Measurements from ENCODE around the gene MRPL55. TPM values are rescaled to one million over a fixed set of nuclear protein-coding genes. Genes with fewer than 3 reads are reported as not detected.

MRPL55 gene
- total RNA-seq, 5 donors from 2014 or later (not counting 1 experiment from before 2014, with no cell fraction given) = 49.7 to 63.5 (median 55.9) TPM

- CTCF ChIA-PET = no interaction called here
- Histone ChIP-seq H3K36me3 (ENCODE audit: control insufficient read depth in 2 of 2, extremely low read depth in 1 of 2, insufficient read depth in 1 of 2, low read length in 1 of 2) (peaks cover 0 to 36% of the 10 kb centered on the region in 2 donors), H3K27ac (ENCODE audit: low read length) (no peak overlapping the region), H3K9me3 (no peaks in the 10 kb centered on the region), H3K4me3 (ENCODE audit: control insufficient read depth in 1 of 2, extremely low read depth in 1 of 2, low read length in 1 of 2) (no peak overlapping the region), H3K27me3 (replicated peaks in 1 of 2; ENCODE audit: control insufficient read depth in 2 of 2, extremely low read depth in 1 of 2, insufficient read depth in 2 of 2, low read length in 1 of 2) (peaks cover 0 to 6% of the 10 kb centered on the region in 2 experiments), H3K4me1 (ENCODE audit: control insufficient read depth in 1 of 2, extremely low read depth in 1 of 2, insufficient read depth in 2 of 2, low read length in 2 of 2) (peaks cover 7 to 35% of the 10 kb centered on the region in 2 experiments)
- H3K9me3 Mint-ChIP-seq = no peaks in the 10 kb centered on the region
- DNase-seq (peak in 1 of 35 experiments; percentile 2), ATAC-seq (replicated peaks in 1 of 4) (peak in 2 of 4 experiments; percentile 11 to 13)
- H3K27ac Mint-ChIP-seq = no peak overlapping the region
- peaks cover 10 to 17% (median 12%) of the 10 kb centered on the region in 3 donors for H3K4me1 Mint-ChIP-seq
- WGBS (ENCODE audit: insufficient coverage) = 88% methylated on average over 8 of the region's 12 CpGs
- H3K4me3 Mint-ChIP-seq = no peak overlapping the region
- H3K27me3 Mint-ChIP-seq = no peaks in the 10 kb centered on the region
- H3K36me3 Mint-ChIP-seq = peaks cover 3% of the 10 kb centered on the region
- POLR2A ChIA-PET = interaction anchor here in 1 of 2 donors (0.7 kb wide), 1 partner anchor 14 kb away, joined by 3 read pairs; the partner anchor contains the start of gene IBA57
Observed at GRCh38 chr1:228151180-228151925, 42.3 kb upstream of the MRPL55 start.

DNA sequence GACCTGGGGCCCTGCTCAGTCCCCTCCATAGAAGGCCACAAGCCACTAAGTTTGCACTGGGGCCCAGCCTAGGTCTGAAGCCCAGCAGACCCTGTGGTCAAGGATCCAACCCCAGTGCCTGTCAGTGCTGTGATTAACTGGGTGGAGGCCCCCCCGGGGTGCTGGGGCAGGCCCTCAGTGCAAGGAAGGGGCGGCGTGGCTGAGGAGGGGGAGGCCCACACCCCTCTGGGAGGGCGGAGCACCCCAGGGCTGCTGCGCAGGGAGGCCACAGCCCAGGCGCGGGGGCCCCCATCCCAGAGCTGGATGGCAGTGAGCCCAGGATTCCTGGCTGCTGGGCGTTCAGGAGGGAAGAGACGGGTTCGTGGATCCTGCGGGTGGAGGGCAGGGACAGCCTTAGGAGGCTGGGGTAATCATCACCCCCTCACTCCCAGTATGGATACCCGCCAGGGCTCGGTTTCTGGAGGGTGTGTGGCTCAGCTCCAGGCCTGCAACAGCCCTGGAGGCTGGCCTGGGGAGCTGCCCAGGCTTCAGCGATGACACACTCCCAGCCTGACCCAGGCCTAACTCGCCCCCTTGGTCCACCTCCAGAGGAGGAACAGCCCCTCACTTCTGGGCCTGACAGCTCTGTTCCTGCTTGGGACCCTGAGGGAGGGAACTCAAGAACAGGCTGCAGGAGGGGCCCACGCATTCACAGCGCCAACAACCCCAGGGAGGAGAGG lies 41.5 kb upstream of the MRPL55 start:
- peaks cover 8 to 15% (median 12%) of the 10 kb centered on the region in 3 donors for H3K4me1 Mint-ChIP-seq
- Histone ChIP-seq H3K27ac (ENCODE audit: low read length) (no peak overlapping the region), H3K4me1 (ENCODE audit: control insufficient read depth in 1 of 2, extremely low read depth in 1 of 2, insufficient read depth in 2 of 2, low read length in 2 of 2) (peaks cover 3 to 34% of the 10 kb centered on the region in 2 experiments), H3K4me3 (ENCODE audit: control insufficient read depth in 1 of 2, extremely low read depth in 1 of 2, low read length in 1 of 2) (no peak overlapping the region), H3K27me3 (replicated peaks in 1 of 2; ENCODE audit: control insufficient read depth in 2 of 2, extremely low read depth in 1 of 2, insufficient read depth in 2 of 2, low read length in 1 of 2) (peaks cover 0 to 6% of the 10 kb centered on the region in 2 experiments), H3K36me3 (ENCODE audit: control insufficient read depth in 2 of 2, extremely low read depth in 1 of 2, insufficient read depth in 1 of 2, low read length in 1 of 2) (peaks cover 3 to 43% of the 10 kb centered on the region in 2 donors), H3K9me3 (no peaks in the 10 kb centered on the region)
- ATAC-seq (replicated peaks in 1 of 4) (peak in 1 of 4 experiments; percentile 4), DNase-seq (no peak)
- H3K27ac Mint-ChIP-seq = no peak overlapping the region
- no peaks in the 10 kb centered on the region for H3K27me3 Mint-ChIP-seq
- ChIA-PET POLR2A (interaction anchor here in 1 of 2 donors (0.6 kb wide), 1 partner anchor 48 kb away, joined by 3 read pairs; no protein-coding TSS in a partner anchor), CTCF (no interaction called here)
- peaks cover 3% of the 10 kb centered on the region for H3K36me3 Mint-ChIP-seq
- H3K4me3 Mint-ChIP-seq = no peak overlapping the region
- WGBS (ENCODE audit: insufficient coverage) = 98% methylated on average over 8 of the region's 17 CpGs
- H3K9me3 Mint-ChIP-seq = no peaks in the 10 kb centered on the region

DNA sequence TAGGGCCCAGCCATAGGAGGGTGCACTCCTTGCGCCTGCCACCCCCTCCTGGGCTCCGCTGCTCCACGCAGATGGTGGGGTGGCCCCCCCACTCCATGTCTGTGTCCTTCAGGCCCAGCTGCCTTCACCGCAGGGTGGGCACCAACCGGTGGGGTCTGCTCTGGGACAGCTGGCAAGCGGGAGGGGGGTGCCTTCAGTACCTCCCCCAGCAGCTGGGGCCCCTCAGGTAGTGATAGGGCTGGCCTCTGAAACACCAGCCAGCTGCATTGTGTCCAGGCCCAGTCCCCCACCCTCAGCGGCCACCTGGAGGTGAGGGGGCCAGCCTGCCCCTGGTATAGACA lies 41.0 kb upstream of the MRPL55 start:
- H3K27me3 Mint-ChIP-seq = no peaks in the 10 kb centered on the region
- H3K4me3 Mint-ChIP-seq = no peak overlapping the region
- peaks cover 9 to 12% (median 9%) of the 10 kb centered on the region in 3 donors for H3K4me1 Mint-ChIP-seq
- no peaks in the 10 kb centered on the region for H3K9me3 Mint-ChIP-seq
- WGBS (ENCODE audit: insufficient coverage) = 94% methylated on average over 5 of the region's 7 CpGs
- POLR2A ChIA-PET = interaction anchor here in 1 of 2 donors (0.6 kb wide), 2 partner anchors 48 to 143 kb away, joined by 3 to 5 read pairs; no protein-coding TSS in a partner anchor
- Histone ChIP-seq H3K9me3 (no peaks in the 10 kb centered on the region), H3K4me1 (ENCODE audit: control insufficient read depth in 1 of 2, extremely low read depth in 1 of 2, insufficient read depth in 2 of 2, low read length in 2 of 2) (peaks cover 0 to 34% of the 10 kb centered on the region in 2 experiments), H3K4me3 (ENCODE audit: control insufficient read depth in 1 of 2, extremely low read depth in 1 of 2, low read length in 1 of 2) (no peak overlapping the region), H3K36me3 (ENCODE audit: control insufficient read depth in 2 of 2, extremely low read depth in 1 of 2, insufficient read depth in 1 of 2, low read length in 1 of 2) (peaks cover 8 to 44% of the 10 kb centered on the region in 2 donors), H3K27me3 (replicated peaks in 1 of 2; ENCODE audit: control insufficient read depth in 2 of 2, extremely low read depth in 1 of 2, insufficient read depth in 2 of 2, low read length in 1 of 2) (peaks cover 0 to 2% of the 10 kb centered on the region in 2 experiments), H3K27ac (ENCODE audit: low read length) (no peak overlapping the region)
- ATAC-seq (replicated peaks in 1 of 4) (no peak), DNase-seq (no peak)
- no peak overlapping the region for H3K27ac Mint-ChIP-seq
- H3K36me3 Mint-ChIP-seq = peaks cover 3% of the 10 kb centered on the region
- CTCF ChIA-PET = no interaction called here

DNA sequence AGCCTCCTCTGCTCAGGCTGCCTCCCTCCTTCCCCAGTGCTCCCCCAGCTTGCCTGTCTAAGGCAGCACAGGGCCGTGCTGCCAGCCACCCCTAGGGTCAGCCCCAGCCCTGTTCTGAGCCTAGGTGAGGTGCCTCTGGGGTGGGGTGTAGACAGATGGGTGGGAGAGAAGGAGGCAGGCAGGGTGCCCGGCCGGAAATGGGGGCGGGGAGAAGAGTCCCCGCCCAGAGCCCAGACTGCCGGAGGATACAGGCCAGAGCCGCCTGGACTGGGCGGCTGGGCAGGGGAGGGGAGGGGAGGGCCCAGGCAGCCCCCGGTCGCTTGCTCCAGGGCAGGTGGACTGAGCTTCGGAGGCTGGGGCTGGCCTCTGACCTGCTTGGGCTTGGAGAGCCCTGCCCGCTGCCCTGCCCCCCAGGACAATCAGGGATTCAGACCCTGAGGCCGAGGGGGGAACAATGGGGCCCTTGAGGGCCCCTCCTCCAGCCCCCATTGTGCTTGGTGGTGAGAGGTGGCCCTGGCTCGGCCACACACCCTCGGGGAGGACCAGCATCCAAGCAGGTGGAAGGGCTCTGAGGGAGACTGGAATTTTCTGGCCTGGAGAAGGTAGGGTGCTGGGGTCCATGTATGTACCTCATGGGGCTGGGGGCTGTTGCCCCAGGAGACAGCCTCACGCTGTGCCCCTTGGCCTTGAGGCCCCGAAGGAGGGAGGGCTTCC lies 40.5 kb upstream of the MRPL55 start, which contains the start of gene GJC2:
GJC2 (plus strand) TSS at position 525 of the 714 bp plus-strand sequence. CDS start 7,829 bp downstream, outside the sequence.
- Histone ChIP-seq H3K27me3 (replicated peaks in 1 of 2; ENCODE audit: control insufficient read depth in 2 of 2, extremely low read depth in 1 of 2, insufficient read depth in 2 of 2, low read length in 1 of 2) (peaks cover 0 to 2% of the 10 kb centered on the region in 2 experiments), H3K4me1 (ENCODE audit: control insufficient read depth in 1 of 2, extremely low read depth in 1 of 2, insufficient read depth in 2 of 2, low read length in 2 of 2) (peaks cover 0 to 34% of the 10 kb centered on the region in 2 experiments), H3K27ac (ENCODE audit: low read length) (no peak within 1 kb of the TSS), H3K4me3 (ENCODE audit: control insufficient read depth in 1 of 2, extremely low read depth in 1 of 2, low read length in 1 of 2) (no peak within 1 kb of the TSS), H3K9me3 (no peaks in the 10 kb centered on the region), H3K36me3 (ENCODE audit: control insufficient read depth in 2 of 2, extremely low read depth in 1 of 2, insufficient read depth in 1 of 2, low read length in 1 of 2) (peaks cover 8 to 44% of the 10 kb centered on the region in 2 donors)
- ATAC-seq (replicated peaks in 1 of 4) = no peak
- peaks cover 7 to 9% (median 9%) of the 10 kb centered on the region in 3 donors for H3K4me1 Mint-ChIP-seq
- no peaks in the 10 kb centered on the region for H3K9me3 Mint-ChIP-seq
- H3K4me3 Mint-ChIP-seq = no peak within 1 kb of the TSS
- ChIA-PET POLR2A (interaction anchor here in 1 of 2 donors (0.6 kb wide), 1 partner anchor 144 kb away, joined by 5 read pairs; no protein-coding TSS in a partner anchor), CTCF (no interaction called here)
- peaks cover 3% of the 10 kb centered on the region for H3K36me3 Mint-ChIP-seq
- H3K27ac Mint-ChIP-seq = no peak within 1 kb of the TSS
- WGBS (ENCODE audit: insufficient coverage) = 98% methylated on average over 13 of the region's 17 CpGs
- DNase-seq = no peak
- H3K27me3 Mint-ChIP-seq = no peaks in the 10 kb centered on the region

GRCh38 chr1:228148935-228149405 lies 39.9 kb upstream of the MRPL55 start:
- DNase-seq = no peak
- H3K36me3 ChIP-seq (ENCODE audit: control insufficient read depth in 2 of 2, extremely low read depth in 1 of 2, insufficient read depth in 1 of 2, low read length in 1 of 2) = peaks cover 8 to 44% of the 10 kb centered on the region in 2 donors
- CTCF ChIA-PET = interaction anchor here in 1 of 2 donors (0.8 kb wide), 1 partner anchor 16 kb away, joined by 3 read pairs; the partner anchor contains the start of gene IBA57

More at GRCh38 chr1:228148935-228149405, 39.9 kb upstream of the MRPL55 start:
- Mint-ChIP-seq H3K36me3 (peaks cover 3% of the 10 kb centered on the region), H3K27ac (no peak overlapping the region), H3K4me1 (peaks cover 9 to 12% (median 11%) of the 10 kb centered on the region in 3 donors), H3K27me3 (no peaks in the 10 kb centered on the region), H3K4me3 (no peak overlapping the region), H3K9me3 (no peaks in the 10 kb centered on the region)
- 97% methylated on average over 6 of the region's 8 CpGs for WGBS (ENCODE audit: insufficient coverage)
- Histone ChIP-seq H3K4me1 (ENCODE audit: control insufficient read depth in 1 of 2, extremely low read depth in 1 of 2, insufficient read depth in 2 of 2, low read length in 2 of 2) (peaks cover 0 to 36% of the 10 kb centered on the region in 2 experiments), H3K4me3 (ENCODE audit: control insufficient read depth in 1 of 2, extremely low read depth in 1 of 2, low read length in 1 of 2) (no peak overlapping the region), H3K27me3 (replicated peaks in 1 of 2; ENCODE audit: control insufficient read depth in 2 of 2, extremely low read depth in 1 of 2, insufficient read depth in 2 of 2, low read length in 1 of 2) (peaks cover 0 to 2% of the 10 kb centered on the region in 2 experiments), H3K9me3 (no peaks in the 10 kb centered on the region), H3K27ac (ENCODE audit: low read length) (no peak overlapping the region)
- POLR2A ChIA-PET = interaction anchor here in 1 of 2 donors (0.6 kb wide), 1 partner anchor 18 kb away, joined by 5 read pairs; no protein-coding TSS in a partner anchor
- no peak for ATAC-seq (replicated peaks in 1 of 4)

All from T-cell (primary cell).